ENCODE data around the gene CCDC127. TPM values are rescaled to one million over a fixed set of nuclear protein-coding genes. Genes with fewer than 3 reads are reported as not detected.

CCDC127 gene
- total RNA-seq, 4 donors from 2014 or later = 4.4 to 5.2 (median 4.8) TPM

- H3K36me3 ChIP-seq = no peaks in the 10 kb centered on the region
- no peak overlapping the region for H3K27ac ChIP-seq
- H3K4me3 ChIP-seq (replicated peaks in 1 of 3) = no peak overlapping the region
- H3K9me3 ChIP-seq = no peaks in the 10 kb centered on the region
- H3K27me3 ChIP-seq = no peaks in the 10 kb centered on the region
- intact Hi-C loops (cut with DNase I) = no loop called here
- H3K4me1 ChIP-seq = peaks cover 0 to 10% of the 10 kb centered on the region in 2 donors
- WGBS, 2 donors = 78 to 84% methylated on average over 7 of the region's 7 CpGs
- DNase-seq = no peak
- TF ChIP-seq POLR2A (IDR thresholded peaks at IDR 0.05) (no peak), CTCF (IDR thresholded peaks at IDR 0.05) (no peak)
Observed at GRCh38 chr5:184471-184870, 33.5 kb downstream of the CCDC127 start.

GRCh38 chr5:182126-182525 is 35.8 kb downstream of the CCDC127 start:
- Histone ChIP-seq H3K4me3 (replicated peaks in 1 of 3) (no peak overlapping the region), H3K9me3 (no peaks in the 10 kb centered on the region), H3K27me3 (no peaks in the 10 kb centered on the region), H3K4me1 (no peaks in the 10 kb centered on the region), H3K27ac (no peak overlapping the region), H3K36me3 (no peaks in the 10 kb centered on the region)
- WGBS, 2 donors = 95 to 96% methylated on average over 8 to 12 of the region's 12 CpGs
- no peak for DNase-seq
- TF ChIP-seq POLR2A (IDR thresholded peaks at IDR 0.05) (no peak), CTCF (IDR thresholded peaks at IDR 0.05) (no peak)
- intact Hi-C loops (cut with DNase I) = no loop called here

GRCh38 chr5:181566-181965 is 36.4 kb downstream of the CCDC127 start:
- Histone ChIP-seq H3K4me1 (peaks cover 0 to 3% of the 10 kb centered on the region in 2 donors), H3K36me3 (no peaks in the 10 kb centered on the region), H3K4me3 (replicated peaks in 1 of 3) (no peak overlapping the region), H3K27ac (no peak overlapping the region), H3K27me3 (no peaks in the 10 kb centered on the region), H3K9me3 (no peaks in the 10 kb centered on the region)
- intact Hi-C loops (cut with DNase I) = no loop called here
- no peak for DNase-seq
- WGBS, 2 donors = 93 to 96% methylated on average over 10 to 13 of the region's 22 CpGs
- no peak for TF ChIP-seq CTCF (IDR thresholded peaks at IDR 0.05)
- TF ChIP-seq POLR2A (IDR thresholded peaks at IDR 0.05) = no peak

- no peak for DNase-seq
- Histone ChIP-seq H3K27me3 (no peaks in the 10 kb centered on the region), H3K9me3 (no peaks in the 10 kb centered on the region), H3K36me3 (no peaks in the 10 kb centered on the region), H3K4me1 (peaks cover 0 to 6% of the 10 kb centered on the region in 2 donors), H3K4me3 (replicated peaks in 1 of 3) (no peak overlapping the region), H3K27ac (no peak overlapping the region)
- 91 to 93% methylated on average over 9 of the region's 9 CpGs for WGBS, 2 donors
- intact Hi-C loops (cut with DNase I) = no loop called here
- TF ChIP-seq CTCF (IDR thresholded peaks at IDR 0.05) = no peak
- TF ChIP-seq POLR2A (IDR thresholded peaks at IDR 0.05) = no peak
Observed at GRCh38 chr5:181160-181559, 36.8 kb downstream of the CCDC127 start.

GRCh38 chr5:180286-180918 is 37.6 kb downstream of the CCDC127 start:
- H3K4me3 ChIP-seq (replicated peaks in 1 of 3) = no peak overlapping the region
- H3K9me3 ChIP-seq = no peaks in the 10 kb centered on the region
- peaks cover 0 to 6% of the 10 kb centered on the region in 2 donors for H3K4me1 ChIP-seq
- WGBS, 2 donors = 70 to 75% methylated on average over 13 of the region's 13 CpGs
- H3K27ac ChIP-seq = no peak overlapping the region
- no peaks in the 10 kb centered on the region for H3K36me3 ChIP-seq
- intact Hi-C loops (cut with DNase I) = no loop called here
- no peak for DNase-seq
- no peak for TF ChIP-seq POLR2A (IDR thresholded peaks at IDR 0.05)
- TF ChIP-seq CTCF (IDR thresholded peaks at IDR 0.05) = no peak
- no peaks in the 10 kb centered on the region for H3K27me3 ChIP-seq
